Vagina (tissue), 2 donors: Measurements from ENCODE around the gene SMU1. TPM values are rescaled to one million over a fixed set of nuclear protein-coding genes. Genes with fewer than 3 reads are reported as not detected.

Experiments
- DNase-seq, 2 donors: peaks; one replicate each; pipeline ENCODE4 v3.0.0-alpha.2; 2017; ENCODE audit errors: extremely low spot score in 2 of 2
- H3K27ac ChIP-seq: fragments of 200-600 bp; sonication (generic); one replicate; pipeline ENCODE4 v1.5.1; 2019
- H3K27me3 ChIP-seq: fragments of 200-600 bp; sonication (generic); one replicate; pipeline ENCODE4 v1.5.1; 2019
- H3K36me3 ChIP-seq, 2 donors: fragments of 200-600 bp; sonication (generic); one replicate each; pipeline ENCODE4 v1.5.1; 2017 to 2019
- H3K4me1 ChIP-seq: fragments of 200-600 bp; sonication (generic); one replicate; pipeline ENCODE4 v1.5.1; 2019
- H3K4me3 ChIP-seq, 2 donors: fragments of 200-600 bp; sonication (generic); 1 replicate in 1 of 2; 2 replicates in 1 of 2; pipeline ENCODE4 v1.5.1; 2016 to 2019
- H3K9me3 ChIP-seq: fragments of 200-600 bp; sonication (generic); one replicate; pipeline ENCODE4 v1.5.1; 2019
- CTCF ChIP-seq, 3 experiments: fragments of 450-650 bp in 2 of 3; fragments of 200-600 bp in 1 of 3; sonication (generic) in 1 of 3; IDR thresholded peaks; one replicate each; pipeline ENCODE4 v1.5.1; 2017 to 2019; ENCODE audit warnings: antibody characterized with exemption in 3 of 3, mild to moderate bottlenecking in 2 of 3, moderate library complexity in 2 of 3
- POLR2A ChIP-seq, 2 donors: fragments of 450-650 bp; IDR thresholded peaks; one replicate each; pipeline ENCODE4 v1.6.1; 2017; ENCODE audit warnings: antibody characterized with exemption in 2 of 2, mild to moderate bottlenecking in 2 of 2, moderate library complexity in 2 of 2
- POLR2AphosphoS5 ChIP-seq, 2 donors: sonication (generic); formaldehyde crosslinking; IDR thresholded peaks; one replicate each; pipeline ENCODE4 v1.9.0; 2017; ENCODE audit warnings: antibody characterized with exemption in 2 of 2, mild to moderate bottlenecking in 2 of 2, low read depth in 1 of 2; ENCODE audit not compliant: insufficient read depth in 1 of 2
- intact Hi-C: fragments of 100-400 bp; cut with DNase I; formaldehyde crosslinking; loops from one replicate; pipeline ENCODE4 v1.15.1; 2023
- total RNA-seq: library from RNA; depleted of rRNA; stranded (reverse); fragments of >200 nt; gene quantifications from one replicate; pipeline ENCODE4 v1.2.3, GENCODE V29; 2016

Gene SMU1
- total RNA-seq, 1 donor from 2014 or later: 15.5 TPM

- H3K27ac ChIP-seq: no peak overlapping the region
- H3K4me3 ChIP-seq: no peak overlapping the region
- DNase-seq: no peak
- intact Hi-C loops: no loop called here
- no peaks in the 10 kb centered on the region for H3K27me3 ChIP-seq
- H3K36me3 ChIP-seq: peaks cover 0 to 12% of the 10 kb centered on the region in 2 donors
- TF ChIP-seq POLR2AphosphoS5 (IDR thresholded peaks at IDR 0.05; ENCODE audit: insufficient read depth in 1 of 2, low read depth in 1 of 2) (no peak), CTCF (IDR thresholded peaks at IDR 0.05) (no peak), POLR2A (IDR thresholded peaks at IDR 0.05) (no peak)
- no peaks in the 10 kb centered on the region for H3K9me3 ChIP-seq
- H3K4me1 ChIP-seq: peaks cover 34% of the 10 kb centered on the region
Observed at GRCh38 chr9:33022755-33023154, 53.7 kb downstream of the SMU1 start.

GRCh38 chr9:33022303-33022702 lies 54.2 kb downstream of the SMU1 start:
- Histone ChIP-seq H3K9me3 (no peaks in the 10 kb centered on the region), H3K4me1 (peaks cover 29% of the 10 kb centered on the region), H3K27me3 (no peaks in the 10 kb centered on the region), H3K27ac (no peak overlapping the region), H3K36me3 (peaks cover 0 to 7% of the 10 kb centered on the region in 2 donors), H3K4me3 (no peak overlapping the region)
- intact Hi-C loops: no loop called here
- TF ChIP-seq POLR2AphosphoS5 (IDR thresholded peaks at IDR 0.05; ENCODE audit: insufficient read depth in 1 of 2, low read depth in 1 of 2): no peak
- TF ChIP-seq CTCF (IDR thresholded peaks at IDR 0.05): no peak
- TF ChIP-seq POLR2A (IDR thresholded peaks at IDR 0.05): no peak
- no peak for DNase-seq

- TF ChIP-seq POLR2A (IDR thresholded peaks at IDR 0.05): no peak
- no peak for TF ChIP-seq POLR2AphosphoS5 (IDR thresholded peaks at IDR 0.05; ENCODE audit: insufficient read depth in 1 of 2, low read depth in 1 of 2)
- no peak for TF ChIP-seq CTCF (IDR thresholded peaks at IDR 0.05)
- H3K9me3 ChIP-seq: no peaks in the 10 kb centered on the region
- DNase-seq: no peak
- no peak overlapping the region for H3K4me3 ChIP-seq
- no peaks in the 10 kb centered on the region for H3K36me3 ChIP-seq
- intact Hi-C loops: no loop called here
- peaks cover 17% of the 10 kb centered on the region for H3K4me1 ChIP-seq
- H3K27me3 ChIP-seq: no peaks in the 10 kb centered on the region
- no peak overlapping the region for H3K27ac ChIP-seq
Observed at GRCh38 chr9:33019797-33020196, 56.7 kb downstream of the SMU1 start.

DNA sequence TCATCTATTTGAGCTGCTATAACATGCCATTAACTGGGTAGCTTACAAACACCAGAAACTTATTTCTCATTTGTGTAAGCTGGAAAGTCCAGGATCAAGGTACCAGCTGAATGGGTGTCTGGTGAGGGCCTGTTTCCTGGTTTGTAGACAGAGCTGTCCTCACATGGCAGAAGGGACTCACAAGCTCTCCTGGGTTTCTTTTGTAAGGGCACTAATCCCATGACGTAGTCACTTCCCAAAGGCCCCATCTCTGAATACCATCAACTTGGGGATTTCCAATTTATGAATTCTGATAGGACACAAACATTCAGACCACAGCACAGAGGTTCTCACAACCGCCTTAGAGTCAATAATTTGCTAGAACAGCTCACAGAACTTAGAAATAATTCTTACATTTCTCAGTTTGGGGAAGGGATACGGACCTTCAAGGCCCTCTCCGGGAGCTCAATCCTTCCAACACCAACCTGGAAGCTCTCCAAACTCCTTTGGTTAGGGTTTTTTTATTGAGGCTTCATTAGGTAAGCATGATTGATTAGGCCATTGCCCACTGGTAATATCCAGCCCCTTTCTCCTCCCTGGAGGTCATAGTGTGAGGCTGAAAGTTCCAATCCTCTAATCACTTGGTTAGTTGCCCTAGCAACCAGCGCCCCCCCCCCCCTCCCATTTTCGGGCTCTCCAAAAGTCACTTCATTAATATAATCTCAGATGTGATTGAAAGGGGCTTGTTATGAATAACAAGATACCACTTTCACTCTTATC lies 59.0 kb downstream of the SMU1 start:
- intact Hi-C loops: no loop called here

More for the DNA sequence above, 59.0 kb downstream of the SMU1 start:
- no peak for DNase-seq
- TF ChIP-seq POLR2A (IDR thresholded peaks at IDR 0.05): no peak
- no peak for TF ChIP-seq CTCF (IDR thresholded peaks at IDR 0.05)
- TF ChIP-seq POLR2AphosphoS5 (IDR thresholded peaks at IDR 0.05; ENCODE audit: insufficient read depth in 1 of 2, low read depth in 1 of 2): no peak
- Histone ChIP-seq H3K4me1 (no peaks in the 10 kb centered on the region), H3K4me3 (no peak overlapping the region), H3K36me3 (no peaks in the 10 kb centered on the region), H3K27me3 (no peaks in the 10 kb centered on the region), H3K27ac (no peak overlapping the region), H3K9me3 (no peaks in the 10 kb centered on the region)
